Breast epithelium (tissue), 3 donors: ENCODE results near the gene GRIK5.

Source experiments
- CTCF ChIP-seq, 3 donors: fragments of 450-650 bp; IDR thresholded peaks; one replicate each; pipeline ENCODE4 v1.5.1; 2016 to 2017; ENCODE audit warnings: antibody characterized with exemption in 3 of 3, mild to moderate bottlenecking in 3 of 3, moderate library complexity in 3 of 3
- POLR2A ChIP-seq: fragments of 450-650 bp; IDR thresholded peaks from one replicate; pipeline ENCODE4 v1.6.1; 2016; ENCODE audit warnings: antibody characterized with exemption, mild to moderate bottlenecking, moderate library complexity

- TF ChIP-seq CTCF (IDR thresholded peaks at IDR 0.05) (no peak), POLR2A (no peak)
These were observed 41.4 kb upstream of the GRIK5 start for GRCh38 chr19:42111384-42111783.
